Stimulated activated CD8-positive, alpha-beta memory T cell treated with anti-CD3 and anti-CD28 coated beads, Interleukin-4, amount 100 ng/mL, for 1 hour (primary cell): ENCODE data around the gene GTPBP3.

Source experiments
- DNase-seq, 2 donors: peaks; one replicate each; pipeline ENCODE4 v3.0.0-alpha.2; 2020; ENCODE audit warnings: low read depth in 2 of 2, low spot score in 1 of 2

Gene GTPBP3

DNA sequence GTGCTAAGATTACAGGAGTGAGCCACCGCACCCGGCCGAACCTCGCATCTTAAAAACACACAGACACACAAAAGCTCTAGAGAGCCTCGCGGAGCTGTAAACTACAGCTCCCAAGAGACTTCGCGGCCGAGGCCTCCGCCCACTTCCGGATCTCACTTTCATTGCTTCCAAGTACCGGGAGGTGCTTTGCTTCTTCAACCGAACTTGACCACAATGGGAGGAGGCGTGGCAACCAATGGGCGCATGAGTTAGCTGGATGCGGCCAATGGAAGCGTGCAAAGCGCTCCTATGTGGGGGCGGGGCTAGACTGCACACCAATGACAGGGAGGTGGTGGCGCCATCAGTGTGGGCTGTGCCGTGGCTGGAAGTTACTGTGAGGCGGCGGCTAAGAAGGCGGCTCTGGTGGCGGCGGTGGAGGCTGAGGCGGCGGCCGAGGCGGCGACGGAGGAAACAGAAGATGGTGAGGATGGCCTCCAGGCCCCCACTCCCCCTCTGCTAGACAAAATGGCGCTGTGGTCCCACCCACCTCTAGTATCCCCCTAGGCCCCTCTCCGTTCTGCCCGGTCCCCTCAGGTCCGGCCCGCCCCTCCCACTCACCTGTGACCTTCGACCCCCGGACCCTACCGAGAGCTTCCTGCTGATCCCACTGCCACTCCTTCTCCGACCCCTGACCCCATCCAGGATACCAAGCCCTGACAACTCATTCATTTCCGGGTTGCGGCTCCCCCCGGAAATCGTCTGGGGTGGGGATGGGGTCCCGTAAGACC, 28.0 kb upstream of the GTPBP3 start, which contains the start of gene DDA1:
TSS of gene DDA1 (plus strand) at position 366 of the 767 bp plus-strand sequence. CDS start at position 458, 92 bp downstream.
- peak; percentile 98 for DNase-seq

DNA sequence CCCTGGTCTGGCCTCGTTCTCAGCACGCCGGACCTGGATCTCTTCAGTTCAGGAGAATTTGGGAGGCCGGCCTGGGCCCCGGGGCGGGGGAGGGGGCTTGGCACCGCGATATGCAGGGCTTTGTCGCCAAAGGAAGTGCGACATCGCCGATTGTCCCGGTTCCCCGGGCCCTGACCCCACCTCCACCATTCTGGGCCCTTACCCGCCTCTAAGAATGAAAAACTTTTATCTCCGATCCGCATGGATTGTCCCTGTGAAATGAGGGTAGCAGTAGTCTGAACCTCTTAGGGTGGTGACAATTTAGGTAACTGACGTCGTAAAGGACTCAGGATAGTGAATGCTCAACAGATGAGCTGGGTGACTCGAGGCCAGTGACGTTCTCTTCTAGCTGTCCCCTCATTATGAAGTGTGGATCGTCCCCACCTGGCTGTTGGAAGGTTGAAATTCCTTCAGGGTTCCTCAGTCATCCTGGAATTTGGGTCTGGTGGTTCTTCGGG, 27.3 kb upstream of the GTPBP3 start:
- no peak for DNase-seq

DNA sequence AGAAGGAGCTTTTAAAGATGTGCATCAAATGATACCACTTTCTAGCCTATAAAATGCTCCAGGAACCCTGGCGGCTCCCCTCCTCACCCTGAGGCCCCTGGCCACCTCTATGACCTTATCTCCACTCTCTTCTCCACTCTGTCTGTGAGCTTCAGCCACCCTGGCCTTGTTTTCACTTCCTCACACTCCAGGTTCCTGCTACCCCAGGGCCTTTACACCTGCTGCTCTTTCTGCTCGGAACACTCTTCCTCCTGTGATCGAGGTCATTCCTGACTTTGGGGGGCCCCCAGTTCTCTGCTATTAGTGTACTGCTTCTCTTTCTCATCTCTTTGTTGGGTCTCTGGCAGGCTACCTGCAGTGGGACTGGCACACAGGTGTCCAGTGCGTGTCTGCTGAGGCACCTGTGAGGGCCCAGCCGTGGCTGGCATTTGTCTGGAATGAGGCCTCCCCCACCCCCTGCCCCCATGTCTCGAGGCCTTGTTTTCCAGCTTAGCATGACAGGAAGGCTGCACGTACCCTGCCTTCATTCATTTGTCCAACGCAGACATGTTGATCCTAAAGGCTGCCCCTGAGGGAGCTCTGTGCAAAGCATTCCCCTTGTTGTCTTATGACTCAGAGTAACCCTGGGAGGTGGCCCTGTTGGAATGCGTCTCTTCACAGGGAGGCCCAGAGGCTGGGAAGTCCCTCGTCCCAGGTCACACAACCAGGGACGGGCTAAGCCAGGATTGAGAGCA, 25.7 kb upstream of the GTPBP3 start:
- DNase-seq: no peak

DNA sequence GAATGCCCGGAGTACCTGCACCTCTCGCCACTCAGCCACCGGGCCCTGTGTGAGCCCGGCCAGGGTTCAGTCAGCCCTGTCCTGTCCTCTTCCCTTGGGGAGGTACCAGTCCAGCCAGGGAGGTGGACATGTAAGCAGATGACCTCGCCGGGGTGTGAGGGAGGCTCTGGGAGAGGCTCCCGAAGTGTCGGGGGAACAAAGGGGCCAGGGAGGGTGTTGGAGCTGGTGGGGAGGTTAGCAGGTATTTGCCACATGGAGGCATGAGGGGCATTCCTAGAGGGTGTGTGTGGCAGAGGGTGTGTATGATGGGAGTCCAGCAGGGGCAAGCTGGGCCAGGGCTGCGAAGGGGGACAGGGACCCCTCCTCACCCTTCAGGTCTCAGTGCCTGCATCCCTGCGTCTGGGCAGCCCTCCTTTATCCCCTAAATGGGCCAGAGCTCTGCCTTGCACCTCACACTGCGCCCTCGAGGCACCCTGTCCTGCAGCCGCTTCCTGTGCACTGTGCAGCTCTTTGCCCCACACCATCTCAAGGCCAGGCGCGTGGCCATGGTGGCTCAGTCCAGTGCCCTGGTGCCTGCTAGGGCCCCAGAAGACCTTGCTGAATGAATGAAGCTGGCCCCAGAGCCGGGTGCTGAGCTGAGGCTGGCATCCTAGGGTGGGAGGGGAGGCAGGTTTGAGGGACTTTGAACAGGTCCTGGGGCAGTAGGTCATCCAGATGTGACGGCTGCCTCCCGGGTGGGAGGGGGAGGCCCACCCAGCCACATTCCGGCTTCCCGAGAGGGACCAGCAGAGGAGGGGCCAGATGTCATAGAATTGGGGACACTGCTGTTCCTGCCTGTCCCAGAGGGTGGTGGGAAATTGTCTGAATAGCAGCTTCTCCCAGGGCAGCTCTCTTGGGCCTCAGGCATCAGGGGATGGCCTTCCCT, 24.9 kb upstream of the GTPBP3 start:
- DNase-seq: no peak

DNA sequence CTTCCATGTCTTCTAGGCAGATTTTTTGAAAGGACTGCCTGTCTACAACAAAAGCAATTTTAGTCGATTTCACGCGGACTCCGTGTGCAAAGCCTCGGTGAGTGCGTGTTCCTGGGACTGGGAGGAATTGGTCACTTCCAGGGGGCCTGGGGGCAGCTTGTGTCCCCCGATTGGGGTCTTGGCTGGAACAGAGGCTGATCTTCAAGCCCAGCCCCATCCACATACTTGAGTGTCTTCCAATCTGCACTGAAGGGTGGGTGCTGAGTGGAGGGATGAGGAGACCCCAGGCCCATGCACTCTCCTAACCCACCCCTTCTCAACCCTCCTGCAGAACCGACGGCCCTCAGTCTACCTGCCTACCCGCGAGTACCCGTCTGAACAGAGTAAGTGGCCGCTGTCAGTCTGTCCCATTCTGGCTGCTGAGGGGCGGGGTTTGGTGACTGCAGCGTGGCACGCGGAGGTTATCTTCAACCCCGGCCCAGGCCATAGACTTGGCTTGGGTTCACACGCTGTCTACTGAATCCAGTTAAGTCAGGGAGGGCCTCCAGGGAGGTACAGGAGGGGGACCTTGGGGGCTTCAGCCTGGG, 23.3 kb upstream of the GTPBP3 start:
- DNase-seq: no peak

DNA sequence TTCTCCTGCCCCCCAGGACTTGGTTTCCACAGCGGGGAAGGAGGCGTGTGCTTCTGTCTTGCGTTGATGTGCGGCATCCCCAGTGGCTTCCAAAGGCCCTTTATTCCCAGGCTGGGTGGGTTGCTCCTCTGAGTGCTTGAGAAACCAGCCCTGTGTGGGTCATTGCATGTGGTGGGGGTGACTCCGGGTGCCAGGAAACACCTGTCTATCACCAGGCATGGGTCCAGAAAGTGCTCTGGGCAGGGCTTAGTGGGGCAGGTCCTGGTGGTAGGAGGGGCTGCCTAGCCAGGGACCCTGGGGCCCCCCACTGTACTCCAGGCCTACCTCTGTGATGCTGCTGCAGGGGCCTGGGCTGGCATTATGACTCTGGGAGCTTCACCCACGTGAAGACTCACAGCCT, 18.4 kb upstream of the GTPBP3 start:
- DNase-seq: no peak

DNA sequence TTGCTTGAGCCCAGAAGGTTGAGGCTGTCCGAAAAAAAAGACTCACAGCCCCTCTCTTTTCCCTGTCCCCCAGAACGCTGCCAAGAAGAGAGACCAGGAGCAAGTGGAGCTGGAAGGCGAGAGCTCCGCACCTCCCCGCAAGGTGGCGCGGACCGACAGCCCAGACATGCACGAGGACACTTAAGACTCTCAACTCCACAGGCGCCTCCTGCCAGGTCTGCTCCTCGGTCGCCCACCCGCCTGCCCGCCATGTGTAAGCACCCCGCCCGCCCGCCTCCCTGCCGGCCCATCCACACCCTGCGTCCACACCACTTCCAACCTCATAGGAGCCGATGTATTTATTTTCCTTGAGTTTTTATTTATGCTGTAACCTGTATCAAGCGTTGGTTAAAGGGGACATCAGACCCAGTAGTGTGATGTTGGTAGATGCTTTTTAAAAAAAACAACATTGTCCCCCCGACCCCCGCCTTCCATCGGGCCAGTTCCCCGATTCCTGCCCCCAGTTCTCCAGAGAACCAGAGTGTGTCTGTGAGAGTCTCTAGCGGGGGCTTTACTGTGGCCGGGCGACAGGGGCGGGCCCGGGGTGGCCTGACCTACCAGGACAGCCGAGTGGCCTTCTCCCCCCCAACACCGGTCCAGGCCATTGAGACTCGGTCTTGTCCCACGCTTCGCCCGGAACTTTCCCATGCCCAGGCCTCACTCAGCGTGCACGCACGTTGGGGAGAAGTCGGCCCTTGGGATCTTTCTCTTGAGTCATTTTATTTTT, 17.7 kb upstream of the GTPBP3 start:
- DNase-seq: no peak

DNA sequence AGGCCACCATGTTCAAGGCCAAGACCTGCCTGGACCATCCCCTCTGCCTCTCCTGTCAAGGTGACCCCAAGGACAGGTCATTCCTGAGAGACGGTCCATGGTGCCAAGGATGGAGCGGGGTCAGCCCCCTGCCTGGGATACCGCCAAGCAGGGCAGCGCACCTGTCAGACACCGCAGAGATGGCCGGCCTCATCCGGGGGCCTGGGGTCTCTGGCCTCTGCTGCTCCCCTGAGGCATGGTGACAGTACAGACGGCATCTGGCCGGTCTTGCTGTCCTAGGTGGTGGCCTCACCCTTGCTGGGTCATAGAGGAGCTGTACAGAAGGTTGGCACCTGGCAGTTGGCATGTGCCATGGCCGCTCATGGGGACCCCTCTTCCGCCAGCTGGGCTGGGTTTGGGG, 16.9 kb upstream of the GTPBP3 start:
- no peak for DNase-seq

DNA sequence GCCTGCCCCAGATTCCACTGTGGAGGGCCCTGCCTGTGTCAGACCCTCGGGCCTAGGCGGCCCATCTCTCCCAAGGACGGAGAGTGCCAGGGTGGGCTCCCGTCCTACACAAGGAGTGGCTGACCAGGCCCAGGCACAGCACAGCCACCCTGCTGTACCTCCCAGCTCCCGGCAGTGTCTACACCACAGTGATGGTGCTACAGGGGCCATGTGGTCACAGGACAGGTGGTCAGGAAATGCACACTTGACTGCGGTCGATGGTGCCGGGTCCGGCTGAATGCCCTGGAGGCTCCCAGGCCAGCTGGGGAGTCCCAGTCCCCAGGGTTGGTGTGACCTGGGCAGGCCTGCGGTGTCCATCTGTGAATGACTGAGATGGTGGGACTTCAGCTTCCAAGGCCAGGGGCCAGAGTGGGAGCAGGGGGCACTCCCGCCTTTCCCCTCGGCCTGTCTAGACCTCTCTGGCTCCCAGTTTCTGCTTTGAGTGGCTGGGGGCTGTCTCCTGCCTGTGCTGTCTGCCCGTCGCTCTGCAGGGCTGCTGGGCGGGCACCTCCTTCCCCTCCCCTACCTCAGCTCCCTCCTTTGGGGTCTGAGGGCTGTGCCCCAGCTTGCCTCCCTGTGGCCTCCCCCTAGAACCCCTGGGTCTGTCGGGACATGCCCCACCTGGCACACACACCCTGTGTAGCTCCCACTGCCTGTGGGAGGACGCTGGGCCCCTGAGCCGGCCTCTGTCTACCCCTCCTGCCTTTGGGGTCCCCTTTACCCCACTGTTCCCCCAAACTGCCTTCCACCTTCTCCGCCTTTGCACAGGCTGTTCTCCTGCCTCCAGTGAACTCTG, 15.5 kb upstream of the GTPBP3 start:
- DNase-seq: no peak

DNA sequence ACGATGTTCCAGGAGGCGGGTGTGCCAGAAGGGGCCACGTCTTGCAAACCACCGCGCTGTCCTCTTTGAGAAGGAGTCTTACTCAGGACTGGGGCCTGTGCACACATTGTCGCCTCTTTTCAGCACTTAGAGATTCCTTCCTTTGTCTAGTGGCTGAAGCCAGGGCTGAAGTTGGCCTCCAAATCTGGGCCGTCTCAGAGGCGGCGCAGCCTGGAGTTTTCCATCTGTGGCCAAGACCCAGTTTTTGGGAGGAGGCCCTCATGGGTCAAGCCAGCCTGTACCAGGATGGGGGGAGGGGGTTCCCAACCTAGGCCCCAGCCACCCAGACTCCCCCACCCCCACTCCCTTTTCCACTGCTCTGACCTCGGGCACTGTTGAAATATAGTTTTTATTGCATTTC, 14.5 kb upstream of the GTPBP3 start:
- DNase-seq: no peak

DNA sequence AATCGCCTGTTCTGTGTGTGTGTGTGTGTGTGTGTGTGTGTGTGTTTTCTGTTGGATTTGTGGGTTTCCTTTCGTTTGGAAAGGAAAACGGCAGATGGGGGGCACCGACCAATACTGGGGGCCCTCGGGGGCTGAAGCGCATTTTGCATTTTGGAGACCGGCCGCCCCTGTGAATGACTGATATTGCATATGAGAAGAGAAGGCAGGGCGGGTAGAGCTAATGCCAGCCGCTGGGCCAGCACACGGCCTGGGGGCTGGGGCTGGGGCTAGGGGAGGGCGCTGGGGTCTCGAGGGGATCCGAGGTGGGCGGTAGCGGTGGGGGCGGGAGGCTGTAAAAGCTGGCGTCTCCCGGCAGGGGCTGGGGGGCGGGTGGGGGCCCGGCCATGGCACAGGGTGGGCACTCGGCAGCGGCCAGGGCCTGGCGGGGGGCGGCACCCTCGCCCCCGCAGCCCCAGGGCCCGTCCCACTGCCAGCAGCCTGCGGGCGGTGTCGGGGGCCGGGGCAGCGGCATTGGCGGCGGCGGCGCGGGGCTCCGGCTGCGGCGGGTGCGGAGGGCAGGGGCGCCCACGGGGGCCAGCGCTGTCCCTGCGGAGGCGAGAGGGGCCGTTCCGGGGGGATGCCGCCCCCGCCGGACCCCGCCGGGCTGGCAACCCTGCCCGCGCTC, 13.9 kb upstream of the GTPBP3 start:
- DNase-seq: no peak

DNA sequence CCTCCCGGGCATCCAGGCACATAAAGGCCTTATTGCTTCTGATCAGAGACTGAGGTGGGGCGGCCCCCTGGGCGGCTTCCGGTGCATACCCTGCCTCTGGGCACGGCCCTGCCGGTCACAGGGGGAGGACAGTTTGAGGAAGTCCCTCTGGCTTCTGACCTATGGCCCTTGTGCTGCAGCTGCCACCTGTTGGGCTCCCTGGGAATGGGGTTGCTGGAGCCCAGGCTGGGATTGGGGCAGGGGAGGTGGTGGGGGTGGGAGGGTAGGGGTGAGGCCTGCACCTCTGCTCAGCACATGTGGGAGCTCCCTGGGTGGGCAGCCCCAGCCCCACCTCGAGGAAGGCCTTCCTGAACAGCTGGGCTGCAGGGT, 13.4 kb upstream of the GTPBP3 start:
- DNase-seq: no peak

DNA sequence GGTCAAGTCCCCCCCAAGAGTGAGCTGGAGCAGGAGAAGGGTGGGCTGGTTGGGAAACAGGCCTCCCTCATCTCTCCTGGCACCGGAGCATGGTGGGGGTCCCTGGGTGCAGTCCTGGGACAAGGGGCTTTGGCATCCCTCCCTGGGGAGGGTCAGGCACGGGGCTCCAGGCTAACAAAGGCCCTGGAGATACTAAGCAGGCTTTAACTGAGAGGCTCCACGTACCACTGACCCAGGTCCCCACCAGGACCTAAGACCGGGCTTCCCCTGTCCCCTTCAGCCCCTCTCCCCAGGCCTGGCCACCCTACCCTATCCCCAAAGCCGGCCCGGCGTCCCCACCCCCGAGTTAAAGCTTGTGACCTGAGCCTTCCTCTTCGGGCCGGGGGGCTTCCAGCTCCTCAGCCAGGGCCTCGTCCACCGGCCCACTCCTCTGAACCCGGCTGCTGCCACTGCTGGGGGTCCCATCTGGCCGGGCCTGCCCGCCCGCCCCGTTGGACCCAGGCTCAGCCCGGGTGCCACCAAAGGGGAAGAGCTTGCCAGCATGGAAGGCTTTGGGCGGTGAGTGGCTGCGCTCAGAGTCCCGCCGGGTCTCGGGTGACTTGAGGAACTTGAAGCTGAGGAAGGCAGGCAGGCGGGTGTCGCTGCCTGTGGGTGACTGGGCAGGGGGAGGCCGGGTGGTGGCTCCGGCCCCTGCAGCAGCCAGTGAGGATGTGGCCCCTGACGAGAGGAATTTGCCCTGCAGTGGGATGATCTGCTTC, 12.8 kb upstream of the GTPBP3 start:
- DNase-seq: no peak

DNA sequence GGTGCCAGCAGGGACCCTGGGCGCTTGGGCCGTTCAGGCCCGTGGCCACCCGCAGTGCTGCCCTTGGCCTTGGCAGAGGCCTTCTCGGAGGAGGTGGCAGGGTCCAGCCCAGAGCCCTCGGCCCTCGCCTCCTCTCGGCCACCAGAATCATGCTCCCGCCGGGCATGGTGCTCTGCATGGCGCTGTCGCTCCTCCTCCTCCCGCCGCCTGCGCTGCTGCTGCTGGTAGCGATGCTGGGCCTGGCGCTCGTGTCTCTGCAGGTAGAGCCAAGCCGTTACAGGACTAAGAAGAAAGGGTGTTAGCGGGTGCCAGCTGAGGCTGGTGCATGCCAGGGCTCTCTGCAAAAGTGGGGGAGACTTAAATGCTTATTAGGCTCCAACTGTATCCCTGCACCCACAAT, 12.2 kb upstream of the GTPBP3 start:
- no peak for DNase-seq

DNA sequence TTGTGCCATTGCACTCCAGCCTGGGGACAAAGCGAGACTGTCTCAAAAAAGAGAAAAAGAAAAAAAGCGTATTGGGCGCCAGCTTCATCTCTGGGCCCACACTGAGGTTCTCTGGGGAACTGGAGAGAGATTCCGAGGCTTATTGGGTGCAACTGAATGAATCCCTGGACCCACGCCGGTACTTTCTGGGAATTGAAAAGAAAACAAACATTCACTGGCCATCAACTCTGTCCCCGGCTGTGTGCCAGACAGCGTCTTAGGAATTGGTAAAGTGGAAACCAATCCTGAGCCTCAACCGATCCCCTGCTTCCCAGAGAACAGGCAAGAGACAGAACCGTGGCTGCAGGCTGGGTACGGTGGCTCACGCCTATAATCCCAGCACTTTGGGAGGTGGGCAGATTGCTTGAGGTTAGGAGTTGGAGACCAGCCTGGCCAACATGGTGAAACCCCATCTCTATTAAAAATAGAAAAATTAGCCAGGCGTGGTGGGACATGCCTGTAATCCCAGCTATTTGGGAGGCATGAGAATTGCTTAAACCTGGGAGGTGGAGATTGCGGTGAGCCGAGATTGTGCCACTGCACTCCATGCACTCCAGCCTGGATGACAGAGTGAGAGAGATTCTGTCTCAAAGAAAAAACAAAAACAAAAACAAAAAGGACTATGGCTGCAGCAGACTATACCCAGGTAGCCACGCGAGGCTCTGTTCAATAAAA, 11.3 kb upstream of the GTPBP3 start:
- DNase-seq: no peak

DNA sequence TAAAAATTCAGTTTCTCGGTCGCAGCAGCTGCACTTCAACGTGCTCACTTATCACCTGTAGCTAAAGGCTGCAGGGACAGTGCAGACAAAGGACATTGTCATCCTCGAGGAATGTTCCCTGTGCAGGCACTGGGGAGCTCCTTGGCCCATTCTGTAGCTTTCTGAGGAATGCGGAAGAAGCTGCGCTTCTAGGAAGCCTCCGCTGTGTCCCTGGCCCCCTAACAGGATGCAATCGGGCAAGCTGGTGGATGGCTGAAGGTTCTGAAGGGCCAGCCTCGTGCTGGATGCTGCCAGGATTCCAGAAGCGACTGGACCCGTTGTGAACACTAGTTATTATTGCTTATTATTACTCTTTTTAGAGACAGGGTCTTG, 10.8 kb upstream of the GTPBP3 start:
- no peak for DNase-seq

DNA sequence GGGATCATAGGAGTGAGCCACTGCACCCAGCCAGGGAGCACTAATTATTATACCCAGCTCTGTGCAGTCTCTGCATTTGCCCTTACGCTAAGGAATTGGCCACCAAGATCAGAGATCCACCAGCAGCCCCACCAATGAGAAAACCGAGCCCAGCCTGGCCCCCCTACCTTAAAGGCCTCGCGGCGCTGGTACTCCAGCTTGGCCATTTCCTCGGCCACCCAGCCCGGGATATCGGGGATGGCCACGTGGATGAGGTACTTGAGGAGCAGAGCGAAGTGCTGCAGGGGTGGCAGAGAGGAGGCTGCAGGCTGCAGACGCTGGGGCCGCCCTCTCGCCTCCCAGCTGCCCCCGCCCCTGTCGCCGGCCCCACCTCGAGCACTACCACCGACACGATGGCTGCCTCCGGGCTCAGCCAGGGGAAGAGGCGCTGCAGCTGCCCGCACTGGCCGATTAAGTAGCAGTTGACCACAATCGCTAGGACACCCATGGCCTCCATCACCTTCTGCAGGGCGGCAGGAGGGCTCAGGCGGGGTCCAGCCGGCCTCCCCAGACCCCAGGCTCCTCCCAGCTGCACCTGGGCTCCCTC, 10.2 kb upstream of the GTPBP3 start:
- no peak for DNase-seq
